Inflammatory macrophage treated with lipopolysaccharide for 1 hour (primary cell): ENCODE data around the gene WNT3A.
"Not testable (repeated sequence)": the region's sequence is repeated elsewhere in the genome, so short reads cannot be mapped to it uniquely, and the experiment has no call there.

ENCODE experiments used
- DNase-seq, 2 donors: peaks; one replicate each; pipeline ENCODE4 v3.0.0-alpha.2; 2020 to 2022

Gene WNT3A

DNA sequence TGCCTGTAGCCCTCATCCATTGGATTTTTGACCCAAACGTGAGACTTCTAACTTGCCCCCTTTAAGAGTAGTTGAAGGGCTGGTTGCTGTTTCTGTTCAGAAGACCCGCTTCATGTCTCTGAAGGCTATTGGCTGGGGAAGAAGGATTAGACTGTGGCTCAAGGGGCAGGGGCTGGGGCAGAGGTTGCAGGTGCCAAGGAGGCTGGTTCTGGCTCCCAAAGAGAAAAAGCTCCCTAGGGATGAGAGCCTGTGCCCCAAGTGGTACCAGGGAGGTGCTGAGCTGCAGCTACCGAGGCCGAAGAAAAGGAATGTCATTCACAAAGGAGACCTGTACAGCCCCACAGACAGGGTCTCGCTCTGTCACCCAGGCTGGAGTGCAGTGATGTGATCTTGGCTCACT is 5.8 kb downstream of the WNT3A start:
- DNase-seq = no peak

DNA sequence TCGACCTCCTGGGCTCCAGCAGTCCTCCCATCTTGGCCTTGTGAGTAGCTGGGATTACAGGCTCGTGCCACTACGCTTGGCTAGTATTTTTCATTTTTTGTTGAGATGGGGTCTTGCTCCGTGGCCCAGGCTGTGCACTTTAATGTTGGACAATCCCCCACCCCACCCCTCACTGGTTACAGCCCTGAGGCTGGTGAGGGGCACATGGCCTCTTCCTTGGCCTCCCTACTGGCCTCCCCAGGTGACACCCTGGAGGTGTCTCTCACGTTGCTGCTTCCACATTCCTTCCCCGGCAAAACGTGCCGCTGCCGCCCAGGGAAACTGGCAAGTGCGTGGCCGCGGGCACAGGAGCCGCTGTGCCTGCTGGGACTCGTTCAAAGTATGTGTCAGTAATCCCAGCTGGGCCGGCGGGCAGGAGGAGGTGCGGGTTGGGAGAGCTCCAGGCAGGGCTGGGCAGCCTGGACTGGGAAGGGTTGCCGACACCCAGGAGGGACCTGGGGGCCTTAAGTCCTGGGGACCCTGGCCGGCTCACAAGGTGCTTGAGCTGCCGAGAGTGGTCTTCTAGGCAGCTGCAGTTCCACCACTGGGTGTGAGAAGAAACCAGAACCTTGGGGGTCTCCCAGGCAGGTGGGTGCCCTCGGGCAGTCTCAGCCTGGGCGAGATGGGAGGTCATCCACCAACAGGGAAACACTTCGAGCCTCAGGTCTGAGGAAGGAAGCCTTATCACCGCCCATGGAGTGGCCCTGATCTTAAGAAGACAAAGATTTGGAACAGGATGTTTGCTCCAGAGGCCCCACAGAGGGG is 6.5 kb downstream of the WNT3A start:
- no peak for DNase-seq

DNA sequence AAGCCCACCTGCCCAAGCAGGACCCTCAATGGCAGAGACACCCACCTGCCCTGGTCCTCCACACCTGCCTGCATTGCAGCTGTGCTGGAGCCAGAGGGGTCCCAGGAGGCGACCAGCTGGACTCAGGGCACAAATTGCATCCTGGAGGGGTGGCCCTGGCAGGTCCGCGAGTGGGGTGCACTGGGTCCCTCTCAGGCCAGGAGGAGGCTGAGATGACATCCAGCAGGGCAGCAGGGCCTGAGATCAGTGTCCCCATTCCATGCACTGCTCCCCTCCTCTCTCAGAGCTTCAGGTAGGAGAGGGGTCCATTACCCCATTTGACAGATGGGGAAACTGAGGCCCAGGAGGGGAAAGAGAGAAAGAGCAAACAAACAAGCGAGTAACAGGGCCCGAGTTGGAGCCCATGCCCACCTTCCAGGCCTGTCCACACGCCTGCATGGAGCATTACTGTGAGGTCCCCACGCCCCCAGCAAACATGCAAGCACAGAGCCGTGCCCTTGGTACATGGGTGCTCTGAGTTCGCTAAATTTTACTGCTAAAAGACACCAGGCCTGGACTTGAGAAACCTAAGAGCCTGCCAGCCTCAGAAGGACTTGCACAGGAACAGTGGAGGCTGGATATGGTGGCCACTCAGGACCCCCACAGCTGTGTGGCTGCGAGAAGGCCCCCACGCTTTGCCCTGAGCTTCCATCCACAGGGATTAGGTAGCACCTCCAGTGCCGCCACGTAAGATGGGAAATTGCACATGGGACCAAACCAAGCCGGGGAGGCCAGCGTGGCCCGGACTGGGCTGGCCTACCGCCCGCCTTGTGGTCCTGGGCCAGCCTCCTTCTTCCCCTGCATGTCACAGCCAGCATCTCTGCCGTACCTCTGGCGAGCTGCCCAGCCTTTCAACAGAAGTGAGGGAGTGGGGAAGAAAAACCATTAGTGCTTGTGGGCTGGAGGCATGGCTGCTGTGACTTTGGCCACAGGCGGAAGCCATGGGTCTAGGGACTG is 7.4 kb downstream of the WNT3A start:
- DNase-seq = no peak

DNA sequence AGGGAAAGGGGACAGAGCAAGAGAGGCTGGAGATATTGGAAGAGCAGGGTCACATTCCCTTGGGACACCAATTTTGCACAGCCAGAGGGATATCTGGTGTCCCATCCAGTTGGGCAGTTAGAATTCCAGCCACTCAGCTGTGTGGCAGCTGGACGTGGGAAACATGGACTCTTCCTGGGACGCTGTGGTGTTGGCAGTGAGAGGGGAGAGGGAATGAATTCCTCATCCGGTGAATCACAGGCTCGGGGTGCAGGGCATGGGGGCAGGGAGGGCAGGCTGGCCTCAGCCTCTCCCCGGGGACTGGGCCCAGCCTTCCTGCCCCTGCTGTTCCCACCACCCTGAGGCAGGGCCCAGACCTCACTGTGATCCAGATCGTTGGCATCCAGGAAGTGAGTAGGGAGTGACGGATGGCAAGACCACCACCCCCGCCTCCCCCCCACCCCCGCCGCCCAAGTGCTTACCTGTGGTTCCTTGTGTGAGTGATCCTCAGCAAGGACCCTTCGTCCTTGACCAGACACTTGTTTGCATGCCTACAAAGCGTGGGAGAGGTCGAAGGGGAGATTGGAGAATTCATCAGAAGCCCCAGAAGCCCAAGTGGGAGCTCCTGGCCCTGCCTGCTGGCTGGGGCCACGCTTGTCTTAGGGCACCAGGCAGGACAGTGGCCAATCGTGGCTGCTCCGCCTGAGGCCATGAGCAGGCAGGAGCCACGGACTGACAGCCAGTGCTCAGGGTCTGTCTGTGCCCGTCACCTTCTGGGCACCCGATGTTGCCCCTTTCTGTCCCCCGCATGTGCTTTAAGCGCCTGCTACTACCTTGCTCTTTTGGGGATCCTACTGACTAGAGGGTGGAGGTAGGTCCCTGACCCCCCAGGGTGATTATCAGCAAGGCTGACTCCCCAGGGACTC is 8.7 kb downstream of the WNT3A start:
- DNase-seq = no peak

DNA sequence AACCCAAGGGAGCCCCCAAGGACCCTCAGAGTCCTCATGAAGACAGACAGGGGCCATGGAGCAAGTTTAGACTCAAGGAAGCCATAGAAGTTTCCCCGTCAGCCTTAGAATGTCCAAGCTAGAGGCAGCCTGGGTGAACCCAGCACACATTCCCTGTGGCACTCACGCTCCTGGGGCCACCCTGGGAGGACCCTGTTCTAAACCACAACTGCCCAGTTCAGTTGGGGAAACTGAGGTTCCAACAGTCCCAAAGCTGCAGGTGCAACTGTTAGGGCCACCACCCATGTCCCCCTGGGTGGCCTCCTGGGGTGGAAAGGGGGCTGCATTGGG is 9.3 kb downstream of the WNT3A start:
- DNase-seq = no peak

DNA sequence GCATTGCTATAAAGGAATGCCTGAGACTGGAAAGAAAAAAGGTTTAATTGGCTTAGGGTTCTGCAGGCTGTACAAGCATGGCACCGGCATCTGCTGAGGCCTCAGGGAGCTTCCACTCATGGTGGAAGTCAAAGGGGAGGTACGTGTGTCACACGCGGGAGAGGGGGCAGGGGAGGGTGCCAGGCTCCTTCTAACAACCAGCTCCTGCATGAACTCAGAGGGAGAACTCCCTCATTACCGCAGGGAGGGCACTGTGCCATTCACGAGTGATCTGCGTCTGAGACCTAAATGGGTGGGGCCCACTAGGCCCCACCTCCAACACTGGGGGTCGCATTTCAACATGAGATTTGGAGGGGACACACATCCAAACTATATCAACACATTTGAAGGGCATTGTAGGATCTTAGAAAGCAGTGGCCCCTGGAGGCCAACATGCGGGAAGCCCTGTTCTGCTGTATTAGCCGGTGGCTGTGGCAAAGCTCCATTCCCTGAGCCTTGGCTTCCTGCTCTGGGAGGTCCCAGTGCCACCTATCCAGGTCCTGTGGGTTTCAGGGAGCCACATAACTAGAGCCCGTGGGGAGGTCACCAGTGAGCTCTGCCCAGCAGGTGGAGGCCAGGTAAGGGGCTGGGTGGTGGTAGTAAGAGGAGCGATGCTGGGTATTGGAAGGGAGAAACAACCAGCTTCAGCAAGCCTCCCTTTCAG is 10.0 kb downstream of the WNT3A start:
- DNase-seq = no peak

DNA sequence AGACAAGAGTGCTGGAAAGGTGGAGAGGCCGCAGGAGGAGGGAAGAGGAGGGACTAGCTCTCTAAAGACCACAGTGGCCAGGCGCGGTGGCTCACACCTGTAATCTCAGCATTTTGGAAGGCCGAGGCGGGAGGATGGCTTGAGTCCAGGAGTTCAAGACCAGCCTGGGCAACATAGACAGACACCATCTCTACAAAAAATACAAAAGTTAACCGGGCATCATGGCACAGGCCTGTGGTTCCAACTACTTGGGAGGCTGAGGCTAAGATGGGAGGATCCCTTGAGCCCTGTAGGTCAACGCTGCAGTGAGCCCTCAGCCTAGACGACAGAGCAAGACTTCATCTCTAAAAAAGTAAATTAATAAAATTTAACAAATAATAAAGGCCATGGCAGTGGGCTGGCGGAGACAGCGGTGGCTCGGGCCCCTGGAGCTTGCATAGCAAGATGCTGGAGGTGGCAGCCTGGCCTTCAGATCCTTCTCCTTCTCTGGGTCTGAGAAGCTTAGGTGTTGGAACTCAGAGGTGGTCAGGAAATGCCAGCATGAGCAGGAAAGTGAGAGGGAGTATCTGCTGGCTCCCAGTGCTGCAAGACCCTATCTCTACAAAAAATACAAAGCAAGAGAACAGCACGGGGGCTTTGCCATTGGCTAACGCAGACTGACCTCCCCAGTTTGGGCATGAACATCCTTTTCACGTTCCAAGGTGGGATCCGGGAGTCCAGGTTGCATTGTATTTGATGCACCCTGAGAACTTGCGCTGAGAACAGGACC is 10.7 kb downstream of the WNT3A start:
- DNase-seq = no peak

DNA sequence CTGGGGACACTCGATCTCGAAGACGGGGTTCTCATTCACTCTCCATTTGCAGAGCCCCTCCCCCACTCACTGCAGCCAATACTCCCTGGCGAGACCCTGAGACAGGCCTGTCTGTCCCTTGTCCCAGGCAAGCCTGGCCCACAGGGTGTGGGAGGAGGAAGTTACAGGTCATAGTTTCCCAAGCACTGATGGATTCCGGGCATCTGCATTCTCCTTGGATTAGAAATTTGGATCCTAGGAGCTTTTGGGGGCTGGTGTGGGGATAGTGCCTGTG is 11.3 kb downstream of the WNT3A start:
- DNase-seq = no peak

DNA sequence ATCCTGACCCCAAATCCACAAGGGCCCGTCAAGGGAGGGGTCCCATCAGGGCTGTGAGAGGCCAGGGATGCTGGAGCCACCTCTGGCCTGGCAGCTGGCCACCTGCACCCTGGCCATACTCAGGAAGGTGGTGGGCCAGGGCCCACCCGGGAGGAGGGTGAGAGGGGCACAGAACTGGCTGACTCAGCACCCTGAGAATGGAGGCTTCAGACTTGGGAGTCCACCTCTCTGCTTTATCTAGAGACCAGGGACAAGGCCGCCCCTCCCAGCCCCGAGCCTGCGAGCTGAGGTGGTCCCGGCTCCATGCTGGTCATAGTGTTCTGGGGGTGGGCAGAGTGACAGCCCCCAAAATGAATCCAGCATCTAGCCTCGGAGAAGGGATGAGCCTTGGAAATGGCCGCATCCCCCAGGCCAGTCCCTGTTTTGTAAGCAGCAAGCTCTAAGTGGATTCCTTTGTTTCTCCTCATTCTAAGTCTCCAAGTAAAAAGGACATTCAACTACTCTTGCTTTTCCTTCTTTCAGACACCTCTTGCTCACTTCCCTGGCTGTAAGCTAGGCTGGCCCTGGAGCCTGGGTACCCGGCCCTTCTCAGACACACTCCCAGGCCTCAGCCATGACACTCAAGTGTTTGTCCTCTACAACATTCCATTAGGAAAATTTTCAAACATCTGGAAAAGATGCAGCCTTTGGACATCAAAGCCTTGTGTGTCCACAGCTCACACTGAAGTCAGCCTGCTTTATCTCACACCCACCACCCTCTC is 12.3 kb downstream of the WNT3A start:
- DNase-seq = no peak

DNA sequence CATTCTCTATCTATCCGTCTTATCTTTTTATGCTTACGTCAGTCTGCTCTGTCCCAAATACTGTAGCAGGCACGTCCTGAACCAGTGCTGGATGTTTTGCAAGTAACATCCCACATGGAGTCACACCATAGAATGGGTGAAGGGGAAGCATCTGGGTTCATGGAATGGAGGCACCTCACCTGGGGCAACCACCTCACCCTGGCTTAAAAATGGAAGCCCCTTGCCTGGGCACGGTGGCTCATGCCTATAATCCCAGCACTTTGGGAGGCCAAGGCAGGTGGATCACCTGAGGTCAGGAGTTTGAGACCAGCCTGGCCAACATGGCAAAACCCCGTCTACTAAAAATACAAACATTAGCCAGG is 12.9 kb downstream of the WNT3A start:
- not testable (repeated sequence) for DNase-seq

DNA sequence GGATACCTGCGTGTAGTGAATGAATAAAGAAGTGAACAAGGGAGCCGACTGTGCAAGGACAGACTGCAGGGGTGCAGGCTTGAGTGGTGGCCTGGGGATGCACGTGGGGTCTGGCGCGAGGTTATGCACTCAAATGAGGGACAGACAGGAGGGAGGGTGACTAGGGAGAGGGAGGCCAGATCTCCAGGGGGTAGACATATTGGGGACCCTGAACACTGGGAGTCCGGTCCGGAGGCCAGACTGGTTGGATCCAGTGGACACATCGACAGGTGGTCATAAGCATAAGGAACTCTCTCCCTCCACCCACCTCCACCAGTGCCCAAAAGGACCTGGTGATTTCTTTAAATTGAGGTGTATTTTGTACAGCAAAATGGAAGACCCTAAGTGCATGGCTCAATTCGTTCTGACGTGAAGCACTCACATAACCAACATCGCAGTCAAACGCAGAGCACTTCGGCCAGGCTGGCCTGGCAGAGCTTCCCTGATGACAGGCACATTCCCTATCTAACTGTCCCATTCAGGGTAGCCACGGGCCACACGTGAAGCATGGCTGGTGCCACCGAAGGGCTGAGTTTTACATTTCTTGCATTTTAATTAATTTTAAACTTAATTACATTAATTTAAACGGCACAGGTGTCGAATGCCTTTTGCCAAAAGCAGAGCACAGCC is 14.0 kb downstream of the WNT3A start:
- DNase-seq = no peak

DNA sequence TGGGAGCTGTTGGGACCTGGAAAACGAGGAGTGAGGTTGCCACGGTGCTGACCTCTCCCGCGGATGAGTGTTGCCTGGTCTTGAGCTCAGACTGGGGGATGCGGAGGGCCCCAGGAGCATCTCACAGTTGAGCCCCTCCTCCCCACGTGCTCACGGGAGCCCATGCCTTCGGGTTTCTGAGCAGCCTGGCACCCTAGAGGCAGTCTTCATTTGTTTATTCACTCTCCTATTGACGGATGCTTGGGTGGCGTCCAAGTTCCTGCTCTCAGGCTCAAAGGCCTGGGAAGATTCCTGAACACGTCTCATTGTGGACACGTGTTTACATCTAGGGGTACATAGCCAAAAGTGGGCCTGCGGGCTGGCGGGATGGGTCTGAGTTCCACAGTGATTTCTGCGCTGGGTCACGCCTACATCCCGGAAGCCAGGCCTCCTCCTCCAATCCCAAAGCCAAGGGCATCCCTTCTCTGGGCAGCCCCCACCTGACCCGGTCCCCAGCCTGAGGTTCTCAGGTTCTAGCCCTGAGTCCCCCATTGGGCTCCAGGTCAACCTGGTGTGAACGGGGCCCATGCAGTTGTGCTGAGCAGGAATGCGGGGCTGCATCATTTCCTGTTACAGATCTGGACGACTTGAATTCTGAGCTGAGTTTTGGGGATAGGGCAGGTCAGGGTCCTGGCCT is 14.7 kb downstream of the WNT3A start:
- DNase-seq = no peak

DNA sequence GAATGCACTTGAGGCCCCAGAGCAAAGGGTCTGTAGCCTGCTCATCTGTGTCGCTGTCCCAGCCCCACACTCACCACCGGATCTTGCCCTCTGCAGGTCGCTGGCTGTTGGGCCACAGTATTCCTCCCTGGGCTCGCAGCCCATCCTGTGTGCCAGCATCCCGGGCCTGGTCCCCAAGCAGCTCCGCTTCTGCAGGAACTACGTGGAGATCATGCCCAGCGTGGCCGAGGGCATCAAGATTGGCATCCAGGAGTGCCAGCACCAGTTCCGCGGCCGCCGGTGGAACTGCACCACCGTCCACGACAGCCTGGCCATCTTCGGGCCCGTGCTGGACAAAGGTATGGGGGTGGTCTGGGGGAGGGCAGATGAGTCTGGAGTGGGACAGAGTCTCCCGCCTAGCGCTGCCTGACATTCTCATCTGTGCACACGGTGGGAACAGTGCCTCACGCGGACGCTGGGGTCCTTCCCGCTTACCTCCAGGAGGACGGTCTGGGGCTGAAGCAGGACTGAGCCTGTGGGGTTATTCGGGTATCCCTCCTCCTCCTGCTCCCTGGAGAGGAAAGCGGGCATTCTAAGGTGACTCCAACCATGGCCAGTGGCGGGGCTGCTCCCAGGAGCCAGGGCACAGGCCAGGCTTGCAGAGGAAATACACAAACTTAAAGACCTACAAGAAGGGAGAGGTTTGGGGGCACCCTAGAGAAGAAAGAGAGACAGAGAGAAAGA is 15.9 kb downstream of the WNT3A start:
- no peak for DNase-seq

DNA sequence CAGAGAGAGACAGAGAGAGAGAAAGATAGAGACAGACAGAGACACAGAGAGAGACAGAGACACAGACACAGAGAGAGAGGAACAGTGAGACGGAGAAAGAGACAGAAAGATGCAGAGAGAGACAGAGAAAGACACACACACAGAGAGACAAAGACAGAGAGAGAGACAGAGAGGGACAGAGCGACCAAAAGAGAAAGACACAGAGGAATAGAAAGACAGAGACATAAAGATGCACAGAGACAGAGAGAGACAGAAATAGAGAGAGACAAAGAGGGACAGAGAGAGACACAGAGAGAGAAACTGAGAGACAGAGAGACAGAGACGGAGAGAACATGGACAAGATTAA is 16.5 kb downstream of the WNT3A start:
- DNase-seq = no peak

DNA sequence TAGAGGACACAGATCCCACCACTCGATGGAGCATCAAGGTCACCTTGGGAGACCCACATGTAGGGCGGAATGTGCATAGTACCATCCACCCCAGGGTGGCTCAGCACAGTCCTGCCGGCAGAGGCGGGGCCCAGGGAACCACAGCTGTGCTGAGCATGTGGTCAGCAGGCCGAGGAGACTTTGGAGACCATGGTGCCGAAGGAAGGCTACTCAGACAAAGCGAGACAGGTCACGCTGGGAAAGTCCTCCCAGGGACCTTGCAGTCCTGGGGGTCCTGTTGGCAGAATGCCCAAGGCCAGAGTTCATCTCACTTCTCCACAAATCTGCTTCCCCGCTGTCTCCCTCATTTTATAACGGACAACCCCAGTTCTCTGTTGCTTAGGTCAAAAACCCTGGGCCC is 22.5 kb downstream of the WNT3A start:
- no peak for DNase-seq

DNA sequence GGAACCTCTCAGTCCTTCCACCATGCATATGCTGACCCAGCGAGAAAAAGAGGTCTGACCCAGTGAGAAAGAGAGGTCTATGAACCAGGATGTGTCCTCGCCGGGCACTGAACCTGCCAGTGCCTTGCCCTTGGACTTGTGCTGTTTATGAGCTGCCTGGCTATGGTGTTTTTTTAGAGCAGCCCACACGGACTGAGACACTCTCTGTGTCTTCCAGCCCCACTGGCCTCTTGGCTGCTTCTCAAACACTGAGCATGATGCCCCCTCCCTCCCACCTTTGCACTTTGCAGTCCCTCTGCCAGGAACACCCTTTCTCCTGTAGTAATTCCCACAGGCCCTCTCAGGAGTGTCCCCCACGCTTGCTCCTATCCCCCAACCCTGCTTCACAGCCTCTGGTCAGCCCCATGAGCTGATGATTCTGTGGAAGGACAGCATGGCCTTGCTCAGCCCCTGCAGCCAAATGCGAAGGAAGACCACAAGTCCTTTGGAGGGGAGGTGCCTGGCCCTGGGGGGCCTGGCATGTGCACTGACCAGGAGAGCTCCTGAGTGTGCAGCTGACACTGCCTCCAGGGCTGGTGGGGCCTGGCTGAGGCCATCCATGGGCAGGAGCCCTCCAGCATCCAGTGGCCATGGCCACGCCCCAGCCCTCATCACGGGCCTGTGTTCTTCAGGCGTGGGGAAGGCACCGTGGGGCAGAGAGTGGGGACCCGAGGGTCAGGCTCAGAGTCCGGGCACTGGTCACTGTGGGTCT is 23.8 kb downstream of the WNT3A start:
- no peak for DNase-seq

DNA sequence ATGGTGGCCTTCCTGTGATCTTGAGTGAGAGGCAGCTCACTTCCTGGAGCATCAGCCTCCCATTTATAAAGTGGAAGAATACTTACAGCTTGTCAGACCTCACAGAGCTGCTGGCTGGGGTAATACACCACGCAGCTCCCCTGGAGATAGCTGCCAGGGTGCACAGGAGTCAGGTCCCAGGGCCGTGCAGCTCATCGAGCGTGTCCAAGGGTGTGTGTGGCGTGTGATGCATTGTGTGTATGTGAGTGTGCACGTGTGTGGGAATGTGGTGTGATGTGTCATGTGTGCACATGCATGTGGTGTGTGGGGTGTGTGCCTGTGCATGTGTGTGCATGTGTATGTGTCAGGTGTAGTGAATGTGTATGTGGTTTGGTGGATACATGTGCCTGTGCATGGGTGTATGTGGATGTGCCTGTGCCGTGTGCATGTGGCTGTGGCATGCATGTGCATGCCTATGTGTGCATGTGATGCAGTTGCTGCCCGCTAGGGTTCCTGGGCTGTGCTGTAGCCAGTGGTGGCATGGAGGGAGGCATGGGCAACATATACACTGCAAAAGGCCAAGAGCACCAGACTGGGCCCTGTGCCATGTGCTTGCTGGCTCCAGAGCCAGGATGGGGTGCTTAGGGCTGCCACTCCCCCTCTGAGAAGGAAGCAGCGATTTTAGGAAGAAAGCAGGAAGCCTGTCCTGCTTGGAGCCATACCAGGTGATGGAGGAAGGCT is 24.6 kb downstream of the WNT3A start:
- DNase-seq = no peak

DNA sequence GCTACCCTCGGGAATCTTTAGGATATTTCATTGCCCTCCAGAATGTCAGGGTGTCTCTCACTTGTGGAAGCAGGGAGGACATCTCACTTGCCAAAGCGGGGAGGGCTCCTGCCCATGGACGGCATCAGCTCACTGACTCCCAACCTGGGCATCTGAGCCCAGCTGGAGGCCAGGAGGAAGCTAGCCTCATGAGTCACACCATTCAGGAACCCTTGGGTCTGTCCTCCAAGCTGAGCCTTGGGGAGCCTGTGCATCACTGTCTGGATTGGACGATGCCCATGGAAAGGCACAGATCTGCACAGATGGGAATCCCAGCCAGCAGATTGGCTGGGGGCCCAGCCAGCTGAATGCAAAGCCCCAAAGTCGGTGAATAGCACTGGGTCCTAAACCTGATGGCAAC is 25.2 kb downstream of the WNT3A start:
- DNase-seq = no peak
